HL-60 (cell line): ENCODE results near the gene HELZ.
A peak's percentile ranks its signal among the peaks of the same experiment; 100 is the strongest.

Experiments used
- DNase-seq, 2 experiments: peaks; one replicate each; pipeline ENCODE4 v3.0.0-alpha.2; 2010 to 2020; ENCODE audit warnings: low read depth in 1 of 2, low spot score in 1 of 2
- H3K27ac ChIP-seq: fragments of 250-450 bp; sonication (Bioruptor Pico); replicated peaks from 2 replicates; pipeline ENCODE4 v1.5.1; 2020; ENCODE audit warnings: mild to moderate bottlenecking, moderate library complexity
- H3K27me3 ChIP-seq: fragments of 250-450 bp; sonication (Bioruptor Pico); 2 replicates; pipeline ENCODE4 v1.5.1; 2021; ENCODE audit warnings: mild to moderate bottlenecking, moderate library complexity; ENCODE audit not compliant: insufficient read depth, poor library complexity, severe bottlenecking
- H3K4me3 ChIP-seq: replicated peaks from 2 replicates; pipeline ENCODE4 v1.5.1; 2011; ENCODE audit warnings: mild to moderate bottlenecking, control low read depth, low read length; ENCODE audit not compliant: insufficient read depth
- GABPA ChIP-seq: IDR thresholded peaks from 2 replicates; pipeline ENCODE4 v1.6.1; 2012; ENCODE audit warnings: low read depth
- POLR2AphosphoS5 ChIP-seq: IDR thresholded peaks from 2 replicates; pipeline ENCODE4 v1.6.1; 2012; ENCODE audit warnings: low read depth
- SPI1 ChIP-seq: IDR thresholded peaks from 2 replicates; pipeline ENCODE4 v1.6.1; 2012; ENCODE audit warnings: low read depth, mild to moderate bottlenecking, borderline replicate concordance
- TF ChIP-seq, protein P1 (sequence below): IDR thresholded peaks from one replicate; pipeline ENCODE4 v1.5.1; 2011; ENCODE audit warnings: low read length, control low read depth, inconsistent platforms; ENCODE audit not compliant: insufficient read depth
- TF ChIP-seq, protein P2 (sequence below): IDR thresholded peaks from 2 replicates; pipeline ENCODE4 v1.6.1; 2012; ENCODE audit warnings: low read depth; ENCODE audit not compliant: insufficient replicate concordance

Gene HELZ

DNA sequence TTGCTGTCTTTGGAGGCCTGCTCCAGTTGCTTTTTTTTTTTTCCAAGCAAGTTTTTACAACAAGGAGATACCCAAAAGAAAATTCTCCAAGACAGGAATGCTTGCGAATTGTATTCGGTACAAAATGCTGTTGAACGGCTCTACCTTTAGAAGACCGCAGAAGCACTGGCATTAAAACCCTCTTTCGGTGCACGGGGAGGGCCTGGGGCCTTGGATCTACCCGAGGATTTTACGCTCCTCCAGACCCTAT lies 1.3 kb upstream of the HELZ start:
- no peak for DNase-seq
- TF ChIP-seq GABPA, result no peak
- TF ChIP-seq, protein P1, sequence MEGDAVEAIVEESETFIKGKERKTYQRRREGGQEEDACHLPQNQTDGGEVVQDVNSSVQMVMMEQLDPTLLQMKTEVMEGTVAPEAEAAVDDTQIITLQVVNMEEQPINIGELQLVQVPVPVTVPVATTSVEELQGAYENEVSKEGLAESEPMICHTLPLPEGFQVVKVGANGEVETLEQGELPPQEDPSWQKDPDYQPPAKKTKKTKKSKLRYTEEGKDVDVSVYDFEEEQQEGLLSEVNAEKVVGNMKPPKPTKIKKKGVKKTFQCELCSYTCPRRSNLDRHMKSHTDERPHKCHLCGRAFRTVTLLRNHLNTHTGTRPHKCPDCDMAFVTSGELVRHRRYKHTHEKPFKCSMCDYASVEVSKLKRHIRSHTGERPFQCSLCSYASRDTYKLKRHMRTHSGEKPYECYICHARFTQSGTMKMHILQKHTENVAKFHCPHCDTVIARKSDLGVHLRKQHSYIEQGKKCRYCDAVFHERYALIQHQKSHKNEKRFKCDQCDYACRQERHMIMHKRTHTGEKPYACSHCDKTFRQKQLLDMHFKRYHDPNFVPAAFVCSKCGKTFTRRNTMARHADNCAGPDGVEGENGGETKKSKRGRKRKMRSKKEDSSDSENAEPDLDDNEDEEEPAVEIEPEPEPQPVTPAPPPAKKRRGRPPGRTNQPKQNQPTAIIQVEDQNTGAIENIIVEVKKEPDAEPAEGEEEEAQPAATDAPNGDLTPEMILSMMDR, result no peak
- no peak for TF ChIP-seq SPI1
- TF ChIP-seq, protein P2, sequence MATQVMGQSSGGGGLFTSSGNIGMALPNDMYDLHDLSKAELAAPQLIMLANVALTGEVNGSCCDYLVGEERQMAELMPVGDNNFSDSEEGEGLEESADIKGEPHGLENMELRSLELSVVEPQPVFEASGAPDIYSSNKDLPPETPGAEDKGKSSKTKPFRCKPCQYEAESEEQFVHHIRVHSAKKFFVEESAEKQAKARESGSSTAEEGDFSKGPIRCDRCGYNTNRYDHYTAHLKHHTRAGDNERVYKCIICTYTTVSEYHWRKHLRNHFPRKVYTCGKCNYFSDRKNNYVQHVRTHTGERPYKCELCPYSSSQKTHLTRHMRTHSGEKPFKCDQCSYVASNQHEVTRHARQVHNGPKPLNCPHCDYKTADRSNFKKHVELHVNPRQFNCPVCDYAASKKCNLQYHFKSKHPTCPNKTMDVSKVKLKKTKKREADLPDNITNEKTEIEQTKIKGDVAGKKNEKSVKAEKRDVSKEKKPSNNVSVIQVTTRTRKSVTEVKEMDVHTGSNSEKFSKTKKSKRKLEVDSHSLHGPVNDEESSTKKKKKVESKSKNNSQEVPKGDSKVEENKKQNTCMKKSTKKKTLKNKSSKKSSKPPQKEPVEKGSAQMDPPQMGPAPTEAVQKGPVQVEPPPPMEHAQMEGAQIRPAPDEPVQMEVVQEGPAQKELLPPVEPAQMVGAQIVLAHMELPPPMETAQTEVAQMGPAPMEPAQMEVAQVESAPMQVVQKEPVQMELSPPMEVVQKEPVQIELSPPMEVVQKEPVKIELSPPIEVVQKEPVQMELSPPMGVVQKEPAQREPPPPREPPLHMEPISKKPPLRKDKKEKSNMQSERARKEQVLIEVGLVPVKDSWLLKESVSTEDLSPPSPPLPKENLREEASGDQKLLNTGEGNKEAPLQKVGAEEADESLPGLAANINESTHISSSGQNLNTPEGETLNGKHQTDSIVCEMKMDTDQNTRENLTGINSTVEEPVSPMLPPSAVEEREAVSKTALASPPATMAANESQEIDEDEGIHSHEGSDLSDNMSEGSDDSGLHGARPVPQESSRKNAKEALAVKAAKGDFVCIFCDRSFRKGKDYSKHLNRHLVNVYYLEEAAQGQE, result no peak
- TF ChIP-seq POLR2AphosphoS5, result no peak
- no peaks in the 10 kb centered on the region for H3K27me3 ChIP-seq
- peak overlapping the region; percentile 98 for H3K4me3 ChIP-seq
- no peak overlapping the region for H3K27ac ChIP-seq

DNA sequence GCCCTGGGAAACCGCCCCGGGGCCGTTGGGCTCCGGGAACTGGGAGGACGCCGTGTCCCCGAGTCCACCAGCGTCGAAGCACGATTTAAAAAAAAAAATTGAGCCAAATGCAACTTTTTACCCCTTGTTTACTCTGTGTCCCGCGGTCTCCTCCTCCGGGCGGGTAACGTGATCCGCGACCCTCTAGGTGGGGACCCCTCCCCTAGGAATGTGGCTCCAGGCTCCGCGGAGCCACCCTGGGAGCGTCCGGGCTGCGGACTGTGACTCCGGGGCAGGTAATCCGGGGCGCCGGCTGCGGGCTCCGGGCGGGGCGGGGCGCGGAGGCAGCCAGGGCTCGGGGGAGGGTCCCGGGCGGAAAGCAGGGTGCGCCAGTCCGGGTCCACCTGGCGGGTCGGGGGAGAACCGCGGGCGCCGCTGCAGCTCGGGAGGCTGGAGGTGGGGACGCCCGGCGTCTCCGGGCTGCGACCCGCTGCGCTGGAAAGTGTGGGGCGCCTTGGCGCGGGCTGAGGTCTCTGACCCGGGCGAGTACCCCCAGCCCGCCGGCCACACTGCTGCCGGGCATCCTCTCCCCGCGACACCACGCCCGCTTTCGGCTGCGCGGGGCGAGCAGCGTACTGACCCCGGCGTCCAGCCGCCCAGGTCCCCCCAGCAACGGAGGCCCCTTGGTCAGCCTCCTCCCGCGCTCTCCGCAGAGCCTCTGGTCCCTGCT lies 852 bp upstream of the HELZ start:
- Histone ChIP-seq H3K27me3 (no peaks in the 10 kb centered on the region), H3K27ac (peak overlapping the region; percentile 83), H3K4me3 (peak overlapping the region; percentile 98)
- DNase-seq, result no peak
- TF ChIP-seq SPI1 (no peak), POLR2AphosphoS5 (no peak), GABPA (no peak)
- TF ChIP-seq, protein P2, result no peak
- TF ChIP-seq, protein P1, result no peak

DNA sequence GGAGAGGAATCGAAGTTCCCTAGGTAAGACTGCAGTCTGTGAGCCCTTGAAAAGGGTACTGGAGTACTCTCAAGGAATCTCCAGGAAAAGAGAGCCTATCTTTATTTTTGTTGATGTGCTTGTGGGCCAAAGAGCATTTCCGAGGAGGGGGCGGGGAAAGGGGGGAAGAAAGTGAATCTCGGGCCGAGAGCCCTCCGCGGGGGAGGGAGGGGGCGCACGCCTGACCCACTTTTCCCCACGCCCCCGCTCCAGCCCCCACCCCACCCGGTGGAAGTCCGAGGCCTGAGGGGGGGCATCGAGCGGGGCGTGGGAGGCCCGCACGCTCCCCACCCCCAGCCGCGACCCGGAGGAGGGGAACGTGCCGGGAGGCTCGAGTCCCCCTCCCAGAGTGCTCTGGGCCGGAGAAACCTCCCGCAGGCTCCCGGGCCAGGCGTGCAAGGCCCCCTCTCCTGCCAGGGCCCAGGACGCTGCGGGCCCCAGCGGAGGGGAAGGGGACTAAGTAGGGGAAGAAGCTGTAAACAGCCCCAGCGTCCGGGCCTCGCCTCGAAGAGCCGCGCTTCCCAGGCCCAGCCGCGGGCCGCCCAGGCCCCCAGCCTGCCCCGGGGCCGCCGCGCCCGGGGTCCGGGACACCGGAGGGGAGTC lies 444 bp downstream of the HELZ start:
- TF ChIP-seq POLR2AphosphoS5, result no peak
- TF ChIP-seq, protein P1, result no peak
- Histone ChIP-seq H3K4me3 (peak overlapping the region; percentile 98), H3K27me3 (no peaks in the 10 kb centered on the region), H3K27ac (peak overlapping the region; percentile 83)
- DNase-seq, result no peak

DNA sequence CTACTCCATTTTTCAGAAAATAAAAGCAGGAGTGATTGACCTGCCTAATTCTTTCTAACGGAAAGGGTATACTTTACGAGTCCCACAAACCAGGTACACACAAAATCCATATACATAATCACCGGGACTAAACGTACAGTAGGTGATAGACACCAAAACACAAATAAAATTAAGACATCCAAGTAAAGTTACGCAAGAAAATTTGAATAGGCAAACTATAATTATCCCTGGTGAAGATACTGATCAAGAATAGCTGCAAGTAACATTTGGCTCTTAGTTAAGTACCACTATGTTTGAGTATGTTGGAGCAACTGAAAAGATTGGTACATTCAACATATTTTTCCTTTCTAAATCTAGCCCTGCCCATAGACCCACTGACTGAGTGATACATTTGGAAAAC lies 1.7 kb downstream of the HELZ start:
- H3K27ac ChIP-seq, result 0 out of 2 replicates have a peak overlapping the region, but pooled peaks have one; percentile 13
- TF ChIP-seq SPI1, result no peak
- no peak for TF ChIP-seq POLR2AphosphoS5
- TF ChIP-seq, protein P1, result no peak
- no peak for TF ChIP-seq GABPA
- TF ChIP-seq, protein P2, result no peak
- no peaks in the 10 kb centered on the region for H3K27me3 ChIP-seq
- H3K4me3 ChIP-seq, result 0 out of 2 replicates have a peak overlapping the region, but pooled peaks have one; percentile 98
- no peak for DNase-seq
